ENCODE data around the gene MISP3. TPM values are rescaled to one million over a fixed set of nuclear protein-coding genes. Genes with fewer than 3 reads are reported as not detected.

MISP3 gene
- total RNA-seq, 4 donors from 2014 or later: 10.5 to 18.5 (median 15.9) TPM

DNA sequence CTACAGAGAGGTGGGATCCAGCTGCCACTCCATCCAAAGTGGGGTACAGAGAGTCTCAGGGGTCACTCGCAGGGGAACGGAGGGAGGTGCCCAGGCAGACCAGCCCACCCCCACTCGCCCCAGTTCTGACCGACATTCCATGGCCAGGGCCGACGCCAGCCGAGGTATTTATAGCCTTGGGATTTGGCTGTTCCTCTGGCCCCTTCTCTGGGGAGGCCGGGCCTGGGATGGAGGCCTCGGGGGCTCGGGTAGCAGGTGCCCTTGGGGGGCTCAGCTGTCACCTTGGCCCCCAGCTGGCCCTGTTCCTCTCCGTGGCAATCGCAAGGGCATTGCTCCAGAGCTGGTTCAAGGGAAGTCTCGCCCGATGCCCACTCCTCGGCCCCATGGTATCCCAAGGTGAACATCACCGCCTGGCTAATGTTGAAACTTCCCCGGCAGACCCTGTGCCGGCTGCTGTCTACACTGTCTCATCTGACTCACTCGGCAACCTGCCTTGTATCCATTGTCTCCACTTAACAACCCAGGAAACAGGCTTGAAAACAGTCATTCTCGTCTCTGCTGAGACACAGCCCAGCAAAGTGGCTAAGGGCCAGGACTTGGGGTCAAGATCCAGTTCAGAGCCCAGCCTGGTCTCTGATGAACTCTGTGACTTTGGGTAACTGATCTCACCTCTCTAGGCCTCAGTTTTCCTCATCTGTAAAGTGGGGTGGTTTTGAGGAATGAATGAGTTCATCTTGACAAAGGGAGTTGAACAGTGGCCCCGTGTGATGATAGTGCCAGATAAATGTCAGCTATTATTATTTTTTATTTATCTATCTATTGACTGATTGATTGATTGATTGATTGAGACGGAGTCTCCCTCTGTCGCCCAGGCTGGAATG is 35.2 kb downstream of the MISP3 start:
- Histone ChIP-seq H3K4me1 (peaks cover 11% of the 10 kb centered on the region), H3K36me3 (peaks cover 43% of the 10 kb centered on the region), H3K4me3 (no peak overlapping the region), H3K9me3 (no peaks in the 10 kb centered on the region), H3K27me3 (no peaks in the 10 kb centered on the region), H3K27ac (no peak overlapping the region)
- no peak for TF ChIP-seq EP300 (IDR thresholded peaks at IDR 0.05)
- no peak for TF ChIP-seq POLR2A (IDR thresholded peaks at IDR 0.05)
- TF ChIP-seq CTCF (IDR thresholded peaks at IDR 0.05): no peak
- TF ChIP-seq POLR2AphosphoS5 (IDR thresholded peaks at IDR 0.05): no peak
- no peak for DNase-seq (ENCODE audit: low spot score in 2 of 2)
- 88% methylated on average over 9 of the region's 23 CpGs for WGBS

DNA sequence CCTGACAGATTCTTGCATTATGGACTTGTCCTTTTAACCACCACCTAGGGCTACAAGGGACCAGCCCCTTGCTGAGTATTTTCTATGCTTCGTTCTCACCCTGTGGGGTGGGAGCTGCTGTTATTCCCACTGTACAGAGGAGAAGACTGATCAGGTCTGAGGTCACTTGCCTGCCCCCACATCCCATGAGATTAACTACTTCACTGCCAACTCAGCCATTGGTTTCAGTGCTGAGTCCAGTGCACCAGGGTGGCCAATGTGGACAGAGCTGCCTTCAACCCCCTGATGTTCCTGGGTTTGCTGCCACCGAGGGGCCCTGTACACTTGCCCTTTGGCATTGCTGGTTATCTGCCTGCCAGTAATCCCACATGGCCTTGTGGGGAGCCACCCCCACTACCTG is 38.1 kb downstream of the MISP3 start:
- no peak for TF ChIP-seq EP300 (IDR thresholded peaks at IDR 0.05)
- no peak for TF ChIP-seq POLR2AphosphoS5 (IDR thresholded peaks at IDR 0.05)
- no peak for TF ChIP-seq CTCF (IDR thresholded peaks at IDR 0.05)
- no peak for TF ChIP-seq POLR2A (IDR thresholded peaks at IDR 0.05)
- Histone ChIP-seq H3K4me3 (no peak overlapping the region), H3K27me3 (no peaks in the 10 kb centered on the region), H3K4me1 (peaks cover 38% of the 10 kb centered on the region), H3K9me3 (no peaks in the 10 kb centered on the region), H3K27ac (no peak overlapping the region), H3K36me3 (peaks cover 22% of the 10 kb centered on the region)
- WGBS: 72% methylated on average over 2 of the region's 2 CpGs
- DNase-seq (ENCODE audit: low spot score in 2 of 2): no peak

GRCh38 chr19:14111486-14111885 is 38.9 kb downstream of the MISP3 start:
- WGBS: 100% methylated on average over 1 of the region's 1 CpG
- no peak overlapping the region for H3K4me3 ChIP-seq

GRCh38 chr19:14112051-14112808 is 39.6 kb downstream of the MISP3 start:
- Histone ChIP-seq H3K36me3 (peaks cover 6% of the 10 kb centered on the region), H3K4me3 (peak overlapping the region; percentile 28), H3K4me1 (peaks cover 53% of the 10 kb centered on the region), H3K27me3 (no peaks in the 10 kb centered on the region), H3K27ac (peak overlapping the region; percentile 80), H3K9me3 (no peaks in the 10 kb centered on the region)
- TF ChIP-seq EP300 (IDR thresholded peaks at IDR 0.05): no peak
- no peak for TF ChIP-seq POLR2A (IDR thresholded peaks at IDR 0.05)
- no peak for TF ChIP-seq CTCF (IDR thresholded peaks at IDR 0.05)
- TF ChIP-seq POLR2AphosphoS5 (IDR thresholded peaks at IDR 0.05): no peak
- peak in 1 of 2 donors; percentile 69 for DNase-seq (ENCODE audit: low spot score in 2 of 2)
- 51% methylated on average over 5 of the region's 12 CpGs for WGBS

More at GRCh38 chr19:14111486-14111885, 38.9 kb downstream of the MISP3 start:
- peaks cover 14% of the 10 kb centered on the region for H3K36me3 ChIP-seq
- peaks cover 46% of the 10 kb centered on the region for H3K4me1 ChIP-seq
- no peaks in the 10 kb centered on the region for H3K9me3 ChIP-seq
- H3K27ac ChIP-seq: no peak overlapping the region
- no peaks in the 10 kb centered on the region for H3K27me3 ChIP-seq
- DNase-seq (ENCODE audit: low spot score in 2 of 2): no peak
- TF ChIP-seq POLR2A (IDR thresholded peaks at IDR 0.05): no peak
- TF ChIP-seq CTCF (IDR thresholded peaks at IDR 0.05): no peak

DNA sequence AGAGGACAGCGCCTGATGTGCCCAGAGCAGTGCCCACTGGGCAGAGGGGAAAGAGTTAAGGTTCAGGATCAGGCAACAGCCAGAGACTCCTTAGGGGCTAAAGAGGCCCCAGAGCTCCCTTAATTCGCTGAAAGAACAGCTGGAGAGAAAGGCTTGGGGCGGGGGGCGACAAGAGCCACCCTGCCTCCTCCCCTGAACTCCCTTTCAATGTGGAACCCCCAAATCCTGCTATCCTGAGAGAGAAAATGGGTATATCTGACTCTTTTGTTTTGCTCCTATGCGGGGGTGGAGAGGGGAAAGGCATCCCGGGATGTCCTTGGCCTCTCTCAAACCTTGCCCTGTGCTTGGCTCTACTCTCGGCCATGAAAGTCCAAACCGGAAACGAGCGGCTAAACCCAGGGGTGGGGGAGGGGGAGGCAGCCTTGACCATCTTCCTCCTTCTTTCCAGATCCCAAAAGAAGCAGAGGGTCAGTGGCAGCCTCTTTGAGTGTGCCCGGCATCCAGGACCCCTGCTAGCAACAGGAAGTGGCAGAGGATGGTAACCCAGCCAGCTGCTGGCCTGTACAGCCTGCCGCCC is 40.3 kb downstream of the MISP3 start:
- Histone ChIP-seq H3K27me3 (no peaks in the 10 kb centered on the region), H3K27ac (peak overlapping the region; percentile 80), H3K4me1 (peaks cover 53% of the 10 kb centered on the region), H3K9me3 (no peaks in the 10 kb centered on the region), H3K36me3 (no peaks in the 10 kb centered on the region), H3K4me3 (peak overlapping the region; percentile 28)
- DNase-seq (ENCODE audit: low spot score in 2 of 2): peak in 1 of 2 donors; percentile 70
- 36% methylated on average over 10 of the region's 12 CpGs for WGBS
- TF ChIP-seq CTCF (IDR thresholded peaks at IDR 0.05) (no peak), EP300 (IDR thresholded peaks at IDR 0.05) (no peak), POLR2AphosphoS5 (IDR thresholded peaks at IDR 0.05) (no peak), POLR2A (IDR thresholded peaks at IDR 0.05) (no peak)

Measured in suprapubic skin (tissue), 4 donors.